ENCODE measurements around the gene SGPP2.

- no peak for TF ChIP-seq CTCF (IDR thresholded peaks at IDR 0.05; ENCODE audit: insufficient read depth, low read depth, low read length)
- no peak for TF ChIP-seq EZH2 (IDR thresholded peaks at IDR 0.05; ENCODE audit: insufficient read depth, low read length)
These were observed 13.8 kb upstream of the SGPP2 start for GRCh38 chr2:222410534-222410933.

Measured in astrocyte (in vitro differentiated cells and primary cell).